GM12878 (cell line): ENCODE results near the gene POLD2. TPM values are rescaled to one million over a fixed set of nuclear protein-coding genes. Genes with fewer than 3 reads are reported as not detected.

Experiments used
- ATAC-seq: fragments of 200-7000 bp; cut with Tn5 transposase; 3 replicates; pipeline ENCODE4 v1.9.1; 2020; ENCODE audit warnings: mild to moderate bottlenecking, moderate library complexity
- BruUV-seq: library from RNA; stranded (reverse); fragments of 400-500 nt; replicated peaks from 2 replicates; lab custom pipeline; 2021; lab: Mats Ljungman, UMichigan
- CTCF ChIA-PET: fragments of 300-600 bp; sonication (Branson Sonifier 250); formaldehyde crosslinking; extraction: SDS; loops from one replicate; lab custom pipeline; 2021; ENCODE audit warnings: inconsistent platforms; lab: Yijun Ruan, JAX
- POLR2A ChIA-PET: fragments of 350-600 bp; formaldehyde crosslinking; extraction: SDS; loops from one replicate; lab custom pipeline; 2021; ENCODE audit warnings: inconsistent platforms; lab: Charles Lee
- RAD21 ChIA-PET: fragments of 300-600 bp; sonication (Branson Sonifier 250); formaldehyde crosslinking; loops from one replicate; lab custom pipeline; 2023; ENCODE audit warnings: antibody characterized with exemption; ENCODE audit not compliant: unreplicated experiment; lab: Charles Lee
- SMC1A ChIA-PET: fragments of 300-600 bp; sonication (Branson Sonifier 250); formaldehyde crosslinking; loops from one replicate; lab custom pipeline; 2023; ENCODE audit not compliant: unreplicated experiment, uncharacterized antibody; lab: Charles Lee
- DNase-seq: peaks from one replicate; pipeline ENCODE4 v3.0.0-alpha.2; 2011; ENCODE audit warnings: low read depth, low spot score
- FAIRE-seq: peaks from 3 replicates; lab custom pipeline; 2011; peaks lifted over from hg19 to GRCh38; lab: Jason Lieb, UNC
- H2AFZ ChIP-seq: 2 replicates; pipeline ENCODE4 v1.6.0; 2011; ENCODE audit warnings: low read depth, low read length, control low read depth; ENCODE audit not compliant: control insufficient read depth
- H3K27ac ChIP-seq: 2 replicates; pipeline ENCODE4 v1.5.1; 2011; ENCODE audit warnings: control low read depth; ENCODE audit not compliant: control insufficient read depth, insufficient read depth
- H3K27me3 ChIP-seq, 2 experiments: replicated peaks in 1 of 2; 2 replicates each; pipeline versions ENCODE4 v1.6.0 to v1.6.1; 2011; ENCODE audit warnings: low read length in 1 of 2; ENCODE audit not compliant: control insufficient read depth in 2 of 2, insufficient read depth in 2 of 2
- H3K36me3 ChIP-seq, 2 experiments: 2 replicates each; pipeline ENCODE4 v1.5.1; 2011; ENCODE audit warnings: low read length in 1 of 2; ENCODE audit not compliant: control insufficient read depth in 2 of 2, insufficient read depth in 2 of 2
- H3K4me1 ChIP-seq: 2 replicates; pipeline ENCODE4 v1.6.1; 2011; ENCODE audit warnings: mild to moderate bottlenecking, low read length, moderate library complexity, mixed read lengths; ENCODE audit not compliant: control insufficient read depth, insufficient read depth
- H3K4me2 ChIP-seq: 2 replicates; pipeline ENCODE4 v1.6.0; 2011; ENCODE audit warnings: control low read depth; ENCODE audit not compliant: control insufficient read depth, insufficient read depth
- H3K4me3 ChIP-seq: fragments of 200-600 bp; sonication (generic); 2 replicates; pipeline ENCODE4 v1.5.1; 2016
- H3K79me2 ChIP-seq: 2 replicates; pipeline ENCODE4 v1.6.0; 2011; ENCODE audit warnings: low read length; ENCODE audit not compliant: control insufficient read depth, insufficient read depth
- H3K9ac ChIP-seq: 2 replicates; pipeline ENCODE4 v1.8.0; 2011; ENCODE audit warnings: low read length, control low read depth, mixed read lengths; ENCODE audit not compliant: control insufficient read depth, insufficient read depth
- H3K9me3 ChIP-seq: replicated peaks from 3 replicates; pipeline ENCODE4 v1.5.1; 2011; ENCODE audit warnings: mild to moderate bottlenecking, low read length; ENCODE audit not compliant: control insufficient read depth, insufficient read depth
- H4K20me1 ChIP-seq: 2 replicates; pipeline ENCODE4 v1.6.0; 2011; ENCODE audit not compliant: control insufficient read depth, insufficient read depth
- BCL11A ChIP-seq: IDR thresholded peaks from 2 replicates; pipeline ENCODE4 v1.6.1; 2011; ENCODE audit warnings: low read depth, low read length
- EGR1 ChIP-seq, 2 experiments: IDR thresholded peaks; 1 replicate in 1 of 2; 2 replicates in 1 of 2; pipeline ENCODE4 v1.6.1; 2011 to 2012; ENCODE audit warnings: low read depth in 2 of 2, low read length in 2 of 2, borderline replicate concordance in 1 of 2, mild to moderate bottlenecking in 1 of 2, moderate library complexity in 1 of 2
- HCFC1 ChIP-seq: fragments of 150-350 bp; IDR thresholded peaks from 2 replicates; pipeline ENCODE4 v1.6.1; 2014; ENCODE audit warnings: low read length
- MLLT1 ChIP-seq: fragments of 450-650 bp; IDR thresholded peaks from 2 replicates; pipeline ENCODE4 v1.6.1; 2016; ENCODE audit warnings: mild to moderate bottlenecking
- POLR2AphosphoS2 ChIP-seq: IDR thresholded peaks from 2 replicates; pipeline ENCODE4 v1.6.1; 2011; ENCODE audit warnings: low read depth, mild to moderate bottlenecking, low read length, improper control_type of control experiment, moderate library complexity
- POU2F2 ChIP-seq: IDR thresholded peaks from 3 replicates; pipeline ENCODE4 v1.6.1; 2011; ENCODE audit warnings: low read depth, mild to moderate bottlenecking, low read length, borderline replicate concordance
- SMAD1 ChIP-seq: fragments of 450-650 bp; IDR thresholded peaks from 2 replicates; pipeline ENCODE4 v1.6.1; 2018; ENCODE audit warnings: mild to moderate bottlenecking, low read depth; ENCODE audit not compliant: partially characterized antibody
- SREBF2 ChIP-seq: IDR thresholded peaks from 2 replicates; pipeline ENCODE4 v1.6.1; 2012; ENCODE audit warnings: mild to moderate bottlenecking, low read length
- YY1 ChIP-seq: IDR thresholded peaks from 2 replicates; pipeline ENCODE4 v1.6.1; 2011; ENCODE audit warnings: low read depth, mild to moderate bottlenecking, low read length
- WGBS: methylation state at CpG from one replicate; pipeline ENCODE4 v1.1.6; 2016; ENCODE audit warnings: low lambda C conversion rate; ENCODE audit not compliant: insufficient replicate concordance, insufficient coverage; ENCODE audit errors: missing lambda C conversion rate; 5-methylcytosine and 5-hydroxymethylcytosine counted together
- in situ Hi-C: fragments of 300-500 bp; cut with MboI; formaldehyde crosslinking; loops from 9 replicates; pipeline ENCODE4 v1.14.3; 2018; ENCODE audit warnings: mixed read lengths
- intact Hi-C: fragments of 100-400 bp; cut with micrococcal nuclease; formaldehyde crosslinking; loops from one replicate; pipeline ENCODE4 v1.14.2; 2022; ENCODE audit not compliant: unreplicated experiment
- polyA plus RNA-seq, 11 experiments: library from polyadenylated mRNA; depleted of rRNA in 4 of 11; unstranded in 6 of 11; stranded (reverse) in 5 of 11; fragments of >200 nt; fragmentation: Nextera tagmentation in 4 of 11; fragmentation: Illumina TruSeq in 1 of 11; extraction: Ambion mirVana in 4 of 11; extraction: Trizol in 1 of 11; gene quantifications; 1 replicate in 1 of 11; 2 replicates in 10 of 11; pipeline versions ENCODE4 v1.2.1 to v1.2.3, GENCODE V29; 2011 to 2016; ENCODE audit warnings: inconsistent platforms in 2 of 11, missing spikeins in 2 of 11, low read depth in 1 of 11
- total RNA-seq, 4 experiments: library from RNA; depleted of rRNA in 3 of 4; stranded (reverse); fragments of >200 nt in 3 of 4; fragmentation: Illumina TruSeq in 1 of 4; extraction: Trizol in 1 of 4; gene quantifications; 2 replicates each; pipeline versions ENCODE4 v1.2.1 to v1.2.3, GENCODE V29; 2013 to 2021

POLD2 gene
- total and polyA plus RNA-seq, 10 of the 15 experiments (the other 5 are each of a cell fraction or from before 2014, with no cell fraction given) = 19.1 to 287 (median 169) TPM

GRCh38 chr7:44153948-44154335 lies 30.6 kb upstream of the POLD2 start:
- no peak overlapping the region for H3K4me3 ChIP-seq
- 6% methylated on average over 5 of the region's 5 CpGs for WGBS
- no peaks in the 10 kb centered on the region for H3K79me2 ChIP-seq
- no TSS peak for BruUV-seq
- RAD21 ChIA-PET = no interaction called here
- no peak for DNase-seq
- SMC1A ChIA-PET = no interaction called here
- no peak for FAIRE-seq
- H3K4me1 ChIP-seq = peaks cover 5% of the 10 kb centered on the region
- TF ChIP-seq YY1 = no peak
- no peak for TF ChIP-seq HCFC1
- no peak for TF ChIP-seq MLLT1
- no peak for TF ChIP-seq SMAD1
- no peak for TF ChIP-seq BCL11A
- TF ChIP-seq POU2F2 = no peak
- TF ChIP-seq POLR2AphosphoS2 = no peak
- no peak for TF ChIP-seq SREBF2
- no peak for TF ChIP-seq EGR1 (IDR thresholded peaks at IDR 0.05; ENCODE audit: borderline replicate concordance in 1 of 2, low read depth in 2 of 2, low read length in 2 of 2)
- TF ChIP-seq, all 136 proteins: peak for 0
- Histone ChIP-seq H3K27ac (no peak overlapping the region), H3K36me3 (no peaks in the 10 kb centered on the region), H2AFZ (no peak overlapping the region), H3K4me2 (no peak overlapping the region), H3K27me3 (no peaks in the 10 kb centered on the region; a peak in 2 of 4 replicates), H3K9me3 (no peaks in the 10 kb centered on the region), H3K9ac (no peak overlapping the region), H4K20me1 (no peaks in the 10 kb centered on the region)
- ChIA-PET POLR2A (no interaction called here), CTCF (no interaction called here)
- intact Hi-C loops = loop anchor here (5.0 kb wide), 1 partner anchor 38 kb away; no protein-coding TSS in a partner anchor
- in situ Hi-C loops = no loop called here
- ATAC-seq = no peak
